ENCODE measurements around the gene SFXN2.
"Not testable (repeated sequence)": the region's sequence is repeated elsewhere in the genome, so short reads cannot be mapped to it uniquely, and the experiment has no call there.

DNA sequence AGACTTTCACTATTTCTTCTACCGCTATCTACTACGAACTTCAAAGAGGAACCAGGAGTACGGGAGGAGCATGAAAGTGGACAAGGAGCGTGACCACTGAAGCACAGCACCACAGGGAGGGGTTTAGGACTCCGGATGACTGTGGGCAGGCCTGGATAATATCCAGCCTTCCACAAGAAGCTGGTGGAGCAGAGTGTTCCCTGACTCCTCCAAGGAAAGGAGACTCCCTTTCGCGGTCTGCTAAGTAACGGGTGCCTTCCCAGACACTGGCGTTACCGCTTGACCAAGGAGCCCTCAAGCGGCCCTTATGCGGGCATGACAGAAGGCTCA lies 44.5 kb downstream of the SFXN2 start:
- TF ChIP-seq, protein P1, sequence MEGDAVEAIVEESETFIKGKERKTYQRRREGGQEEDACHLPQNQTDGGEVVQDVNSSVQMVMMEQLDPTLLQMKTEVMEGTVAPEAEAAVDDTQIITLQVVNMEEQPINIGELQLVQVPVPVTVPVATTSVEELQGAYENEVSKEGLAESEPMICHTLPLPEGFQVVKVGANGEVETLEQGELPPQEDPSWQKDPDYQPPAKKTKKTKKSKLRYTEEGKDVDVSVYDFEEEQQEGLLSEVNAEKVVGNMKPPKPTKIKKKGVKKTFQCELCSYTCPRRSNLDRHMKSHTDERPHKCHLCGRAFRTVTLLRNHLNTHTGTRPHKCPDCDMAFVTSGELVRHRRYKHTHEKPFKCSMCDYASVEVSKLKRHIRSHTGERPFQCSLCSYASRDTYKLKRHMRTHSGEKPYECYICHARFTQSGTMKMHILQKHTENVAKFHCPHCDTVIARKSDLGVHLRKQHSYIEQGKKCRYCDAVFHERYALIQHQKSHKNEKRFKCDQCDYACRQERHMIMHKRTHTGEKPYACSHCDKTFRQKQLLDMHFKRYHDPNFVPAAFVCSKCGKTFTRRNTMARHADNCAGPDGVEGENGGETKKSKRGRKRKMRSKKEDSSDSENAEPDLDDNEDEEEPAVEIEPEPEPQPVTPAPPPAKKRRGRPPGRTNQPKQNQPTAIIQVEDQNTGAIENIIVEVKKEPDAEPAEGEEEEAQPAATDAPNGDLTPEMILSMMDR (IDR thresholded peaks at IDR 0.05; ENCODE audit: poor library complexity) = not testable (repeated sequence)
- not testable (repeated sequence) for TF ChIP-seq EZH2 (IDR thresholded peaks at IDR 0.05; ENCODE audit: borderline replicate concordance)

Data from hepatocyte (in vitro differentiated cells).